GM18867 (cell line): ENCODE measurements around the gene VDAC1.
"Not testable (repeated sequence)": the region's sequence is repeated elsewhere in the genome, so short reads cannot be mapped to it uniquely, and the experiment has no call there.

ENCODE experiments used
- ATAC-seq: cut with Tn5 transposase; IDR thresholded peaks from one replicate; pipeline ENCODE4 v1.9.1; 2021; ENCODE audit warnings: mild to moderate bottlenecking, moderate library complexity; ENCODE audit not compliant: unreplicated experiment

The VDAC1 gene

DNA sequence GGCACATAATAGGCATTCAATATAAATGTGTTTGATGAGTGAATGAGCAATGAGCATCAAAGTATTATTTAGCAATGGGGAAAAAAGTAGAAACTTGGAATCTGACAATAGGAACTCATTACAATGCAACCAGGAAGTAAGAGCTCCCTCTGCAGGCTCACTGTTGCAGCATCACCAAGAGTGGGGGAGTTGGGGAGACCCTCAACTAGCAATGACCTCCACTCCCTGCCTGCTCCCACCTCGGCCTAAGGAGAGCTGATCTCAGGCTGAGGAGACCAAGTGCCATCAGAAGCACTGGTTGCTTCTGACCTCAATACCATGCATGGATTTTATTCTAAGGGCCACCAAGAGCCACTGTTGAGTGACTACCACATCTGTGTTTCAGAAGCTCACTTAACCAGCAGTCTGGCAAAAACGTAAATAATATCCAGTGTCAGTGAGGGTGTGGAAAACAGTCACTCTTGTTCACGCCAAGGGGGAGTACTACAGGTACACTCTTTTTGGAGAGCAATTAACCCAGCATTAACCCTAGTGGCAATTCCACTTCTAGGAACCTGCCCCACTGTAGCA is 8.0 kb downstream of the VDAC1 start:
- no peak for ATAC-seq

DNA sequence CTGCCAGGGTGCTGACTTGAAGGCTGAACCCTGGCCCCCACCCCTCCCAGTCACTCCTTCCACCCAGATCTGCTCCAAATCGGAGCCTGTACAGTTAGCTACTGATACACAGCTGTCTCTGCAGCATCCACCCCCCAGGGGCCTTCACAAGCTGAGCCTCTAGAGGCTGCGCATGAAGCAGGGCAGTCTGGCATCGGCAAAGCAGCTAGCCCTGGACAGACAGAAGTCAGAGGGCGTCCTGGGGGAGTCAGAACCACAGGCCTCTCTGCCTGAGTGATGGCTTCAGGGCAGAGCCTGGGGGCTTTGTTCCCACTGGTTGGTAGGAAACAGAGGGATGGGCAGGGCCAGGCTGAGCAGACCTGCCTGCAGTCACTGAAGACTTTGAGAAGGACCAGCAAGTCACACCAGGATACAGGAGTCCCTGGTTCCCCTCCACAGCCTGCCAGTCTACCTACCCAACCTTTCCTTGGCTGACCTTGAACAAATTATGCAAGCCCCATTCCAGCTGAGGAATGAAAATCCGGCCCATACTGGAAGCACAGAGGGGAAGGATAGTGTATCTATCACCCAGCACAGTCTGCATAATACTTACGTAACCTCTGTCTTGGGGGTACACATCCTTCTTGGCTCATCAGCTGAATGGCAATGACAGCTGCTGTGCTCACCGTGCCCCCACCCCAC is 8.8 kb downstream of the VDAC1 start:
- no peak for ATAC-seq

GRCh38 chr5:133995341-133995740 is 9.4 kb downstream of the VDAC1 start:
- ATAC-seq = no peak

DNA sequence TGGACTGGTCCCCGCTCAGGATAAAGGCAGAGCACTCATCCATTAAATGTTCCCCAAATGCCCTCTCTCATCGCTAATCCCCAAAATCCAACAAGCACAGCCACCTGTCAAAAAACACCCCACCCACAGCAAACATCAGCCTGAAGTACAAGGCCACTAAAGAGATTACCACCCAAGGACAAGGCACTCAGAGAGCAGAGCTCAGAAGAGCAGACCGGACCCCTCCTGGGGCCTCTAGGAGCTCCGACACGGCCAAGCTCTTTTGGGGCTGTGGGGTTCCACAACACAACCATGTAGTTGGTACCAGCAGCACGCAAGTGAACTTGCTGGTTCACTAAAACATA is 9.8 kb downstream of the VDAC1 start:
- no peak for ATAC-seq

DNA sequence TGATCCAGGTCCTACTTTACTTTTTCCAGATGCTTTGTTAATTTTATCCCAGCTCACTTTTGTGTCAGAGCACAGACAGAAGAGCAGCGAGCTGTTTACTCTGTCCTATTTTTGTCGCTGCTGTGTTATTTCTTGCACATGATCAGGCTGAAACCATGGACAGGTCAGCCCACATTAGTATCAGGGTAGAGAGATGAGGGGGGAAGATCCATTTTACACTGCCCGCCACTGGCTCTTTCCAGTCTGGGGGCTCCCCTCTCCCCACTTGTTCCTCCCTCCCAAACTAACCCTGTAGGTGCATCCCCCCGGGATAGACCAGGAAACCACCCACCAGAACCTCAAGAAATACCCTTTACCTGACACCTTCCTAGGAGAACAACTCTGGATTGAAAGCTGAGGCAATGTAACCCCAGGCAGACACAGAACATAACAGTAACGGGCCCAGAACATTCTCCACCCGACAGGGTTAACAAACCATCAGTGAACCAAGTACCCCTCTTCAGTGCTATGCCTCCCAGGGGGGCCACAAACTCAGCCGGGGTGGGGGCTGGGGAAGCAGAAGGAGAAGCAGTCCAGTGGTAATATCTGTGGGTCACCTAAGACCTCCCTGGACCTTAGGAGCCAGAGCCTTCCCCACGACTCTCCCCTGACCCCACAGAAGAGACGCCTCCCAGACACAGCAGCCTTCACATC is 10.3 kb downstream of the VDAC1 start:
- ATAC-seq = no peak

- no peak for ATAC-seq
Observed at GRCh38 chr5:133993185-133993936, 11.4 kb downstream of the VDAC1 start.

GRCh38 chr5:133992429-133993155 is 12.2 kb downstream of the VDAC1 start:
- no peak for ATAC-seq

DNA sequence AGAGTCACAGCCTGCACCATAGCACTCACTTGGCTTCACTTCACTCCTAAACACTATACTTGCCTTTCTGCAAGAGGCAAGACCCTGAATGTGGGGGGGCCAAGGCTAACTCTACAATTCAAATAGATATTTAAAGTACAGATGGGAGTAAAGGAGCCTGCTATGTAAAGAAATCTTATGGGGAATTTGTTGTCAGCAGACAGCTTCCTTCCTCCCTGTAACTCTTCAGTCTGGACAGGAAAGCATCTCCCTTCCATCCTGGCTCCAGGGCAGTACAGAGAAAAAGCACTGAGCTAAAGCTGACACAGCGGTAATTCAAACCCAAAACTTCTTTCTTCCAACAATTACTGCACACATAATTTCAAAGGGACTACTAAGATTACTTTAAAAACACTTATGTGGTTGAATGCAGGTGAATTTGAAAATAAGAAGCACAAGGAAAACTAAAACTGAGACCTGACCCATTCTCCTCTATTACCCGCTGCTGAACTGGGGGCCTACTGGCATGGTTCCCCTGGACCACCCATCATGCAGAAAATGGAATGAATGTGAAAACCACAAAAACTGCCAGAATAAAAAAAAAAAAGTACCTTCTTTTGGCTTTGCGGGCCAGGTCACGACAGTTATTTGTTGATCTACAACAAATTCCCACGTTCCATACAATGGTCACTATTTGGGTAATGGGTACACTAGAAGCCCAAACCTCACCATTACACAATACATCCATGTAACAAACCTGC is 13.4 kb downstream of the VDAC1 start:
- no peak for ATAC-seq

DNA sequence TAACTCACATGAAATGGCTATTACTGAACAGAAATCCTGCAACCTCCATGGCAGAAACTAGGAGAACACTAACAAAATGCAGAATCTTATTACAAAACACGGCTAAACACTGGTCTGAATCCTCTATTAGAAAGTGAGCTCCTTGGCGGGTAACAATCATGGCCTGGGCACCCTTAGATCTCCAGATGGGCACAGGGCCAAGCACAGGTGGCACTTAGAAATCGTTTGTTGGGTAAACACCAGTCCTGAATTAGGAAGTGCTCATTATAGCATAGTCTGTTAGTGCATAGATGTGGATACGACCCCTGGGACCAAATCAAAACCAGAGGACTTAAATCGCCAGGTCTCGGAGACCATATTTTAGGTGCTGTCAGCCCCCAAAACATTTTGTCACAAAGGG is 14.4 kb downstream of the VDAC1 start:
- ATAC-seq = no peak

DNA sequence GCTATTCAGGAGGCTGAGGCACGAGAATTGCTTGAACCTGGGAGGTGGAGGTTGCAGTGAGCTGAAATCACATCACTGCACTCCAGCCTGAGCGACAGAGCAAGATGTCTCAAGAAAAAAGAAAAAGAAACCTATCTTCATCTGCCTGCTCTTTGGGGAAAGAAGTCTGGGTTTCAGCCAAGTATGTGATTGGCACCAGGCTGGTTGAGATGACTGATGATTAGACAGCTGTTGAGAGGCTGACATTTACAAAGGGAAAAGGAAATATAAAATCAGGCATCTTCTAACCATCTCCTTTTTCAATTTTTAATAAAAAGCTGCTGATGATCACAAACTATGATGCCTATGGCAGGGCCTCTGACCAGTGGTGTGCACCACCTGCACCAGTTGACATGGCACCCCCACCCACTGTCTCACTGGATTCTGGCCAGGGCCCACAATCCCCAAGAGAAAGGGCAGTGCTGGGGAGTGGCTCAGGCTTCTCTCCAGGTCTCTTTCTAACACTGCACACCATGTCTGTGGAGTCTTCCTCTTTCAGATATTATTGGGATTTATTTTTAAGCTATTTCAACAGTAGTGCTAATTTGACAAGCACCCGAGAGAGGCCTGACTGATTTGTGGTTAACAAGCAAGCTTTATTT is 19.1 kb downstream of the VDAC1 start:
- no peak for ATAC-seq

GRCh38 chr5:133983674-133984073 is 21.1 kb downstream of the VDAC1 start:
- no peak for ATAC-seq

- no peak for ATAC-seq
Observed at GRCh38 chr5:133981714-133982113, 23.1 kb downstream of the VDAC1 start.

DNA sequence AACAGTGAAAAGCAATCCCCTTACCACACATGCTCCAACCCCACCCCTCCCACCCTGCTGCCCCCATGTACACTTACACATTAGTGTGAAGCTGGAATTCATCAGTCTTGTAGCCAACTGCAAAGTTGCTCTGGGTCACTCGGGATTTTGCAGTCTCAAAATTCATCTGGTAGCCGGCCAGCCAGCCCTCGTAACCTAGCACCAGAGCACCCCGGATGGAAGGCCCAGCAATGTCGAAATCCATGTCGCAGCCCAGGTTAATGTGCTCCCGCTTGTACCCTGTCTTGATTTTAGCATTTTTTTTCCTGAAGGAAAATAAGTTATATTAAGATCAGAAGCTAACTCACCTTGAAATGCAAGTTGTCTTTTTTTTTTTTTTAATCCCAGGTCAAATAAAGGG is 24.1 kb downstream of the VDAC1 start:
- no peak for ATAC-seq

- ATAC-seq = no peak
Observed at GRCh38 chr5:133978943-133979342, 25.8 kb downstream of the VDAC1 start.

- ATAC-seq = no peak
Observed at GRCh38 chr5:133977858-133978257, 26.9 kb downstream of the VDAC1 start.

GRCh38 chr5:133977161-133977787 is 27.5 kb downstream of the VDAC1 start:
- ATAC-seq = no peak

GRCh38 chr5:133975546-133975945 is 29.2 kb downstream of the VDAC1 start:
- not testable (repeated sequence) for ATAC-seq

GRCh38 chr5:133974142-133974541 is 30.6 kb downstream of the VDAC1 start:
- no peak for ATAC-seq

- ATAC-seq = no peak
Observed at GRCh38 chr5:133970325-133970909, 34.4 kb downstream of the VDAC1 start.
